Measurements from ENCODE around the gene HNRNPLL.
"Not testable (repeated sequence)": the region's sequence is repeated elsewhere in the genome, so short reads cannot be mapped to it uniquely, and the experiment has no call there.

HNRNPLL gene

DNA sequence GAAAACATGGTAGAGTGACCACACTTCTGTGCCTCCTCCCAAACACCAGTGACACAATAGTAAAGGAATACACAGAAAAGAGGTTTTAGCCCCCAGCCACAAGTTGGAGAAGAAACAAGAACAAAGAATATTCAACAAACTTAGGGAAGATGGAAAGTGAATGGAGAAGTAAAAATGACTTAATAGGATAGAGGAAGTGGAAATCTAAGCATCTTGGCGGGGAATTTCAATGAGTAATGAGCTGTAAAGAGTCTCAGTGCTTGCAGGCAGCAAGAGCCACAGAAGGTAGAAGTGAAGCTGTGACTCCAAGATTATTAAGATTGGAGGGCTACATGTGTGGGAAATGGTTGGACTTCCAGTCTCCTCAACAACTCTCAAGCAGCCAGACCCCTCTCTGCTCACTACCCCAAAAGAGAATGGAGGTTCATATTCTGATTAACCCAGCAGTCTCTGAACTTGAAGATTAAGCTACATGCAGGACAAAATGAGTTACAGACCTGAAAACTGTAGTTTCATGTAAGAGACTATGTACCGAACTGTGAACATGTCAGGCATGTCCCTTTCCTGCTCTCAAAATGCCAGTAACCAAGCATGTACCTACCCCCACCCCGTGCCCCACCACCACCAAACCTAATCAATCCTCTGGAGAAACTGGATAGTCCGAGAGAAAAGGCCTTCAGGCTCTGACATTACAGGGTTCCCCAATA lies 16.9 kb upstream of the HNRNPLL start:
- DNase-seq = no peak

DNA sequence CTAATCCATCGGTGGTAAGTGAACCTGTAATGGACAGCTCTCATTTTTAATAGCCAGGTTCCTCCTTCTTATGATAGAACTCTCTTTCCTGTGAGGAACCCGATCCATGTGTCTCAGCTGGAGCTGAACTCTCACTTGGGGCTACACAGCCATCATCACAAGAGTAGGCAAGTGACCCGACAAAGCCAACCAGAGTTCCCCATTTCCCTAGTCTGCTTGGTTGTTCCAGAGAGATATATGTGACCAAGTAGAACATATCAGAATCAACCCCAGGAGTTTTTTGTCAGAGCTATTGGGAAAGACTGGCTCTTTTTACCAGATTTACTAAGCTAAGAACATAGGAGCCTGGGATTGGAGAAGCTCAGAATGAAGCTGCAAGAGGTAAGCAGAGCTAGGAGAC lies 14.6 kb upstream of the HNRNPLL start:
- DNase-seq = no peak

DNA sequence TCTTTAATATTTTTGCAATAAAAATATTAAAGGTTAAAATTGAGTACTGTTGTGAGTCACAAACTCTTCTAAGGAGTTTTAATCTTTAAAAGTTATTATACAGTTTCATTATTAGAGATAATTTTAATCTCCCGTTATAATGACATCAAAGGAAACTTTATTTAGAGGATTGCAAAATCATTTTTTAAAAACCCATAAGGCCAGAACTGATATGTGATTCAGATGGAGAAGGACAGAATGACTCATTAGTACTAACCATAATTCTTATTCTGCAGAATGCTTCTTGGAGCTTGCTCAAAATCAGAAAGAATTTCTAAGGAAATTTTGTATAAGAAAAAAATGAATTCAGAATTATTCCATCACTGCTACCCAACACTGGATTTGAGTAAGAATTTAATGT lies 12.5 kb upstream of the HNRNPLL start:
- no peak for DNase-seq

DNA sequence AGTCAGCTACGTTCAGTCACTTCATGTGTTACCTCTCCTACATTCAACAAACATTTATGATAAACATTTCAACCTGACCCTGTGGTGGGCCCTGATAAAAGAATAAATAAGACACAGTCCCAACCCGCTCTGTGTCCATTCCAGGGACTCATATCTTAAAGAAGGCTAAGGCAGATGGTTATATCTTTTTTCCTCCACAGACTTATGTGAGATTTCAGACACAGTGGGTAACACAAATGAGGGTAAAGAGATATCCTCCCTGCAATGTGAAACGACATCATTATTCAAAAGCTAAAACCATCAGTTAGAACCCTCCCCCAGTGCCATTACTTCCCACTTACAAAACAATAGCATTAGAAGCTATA lies 11.1 kb upstream of the HNRNPLL start:
- DNase-seq = no peak

DNA sequence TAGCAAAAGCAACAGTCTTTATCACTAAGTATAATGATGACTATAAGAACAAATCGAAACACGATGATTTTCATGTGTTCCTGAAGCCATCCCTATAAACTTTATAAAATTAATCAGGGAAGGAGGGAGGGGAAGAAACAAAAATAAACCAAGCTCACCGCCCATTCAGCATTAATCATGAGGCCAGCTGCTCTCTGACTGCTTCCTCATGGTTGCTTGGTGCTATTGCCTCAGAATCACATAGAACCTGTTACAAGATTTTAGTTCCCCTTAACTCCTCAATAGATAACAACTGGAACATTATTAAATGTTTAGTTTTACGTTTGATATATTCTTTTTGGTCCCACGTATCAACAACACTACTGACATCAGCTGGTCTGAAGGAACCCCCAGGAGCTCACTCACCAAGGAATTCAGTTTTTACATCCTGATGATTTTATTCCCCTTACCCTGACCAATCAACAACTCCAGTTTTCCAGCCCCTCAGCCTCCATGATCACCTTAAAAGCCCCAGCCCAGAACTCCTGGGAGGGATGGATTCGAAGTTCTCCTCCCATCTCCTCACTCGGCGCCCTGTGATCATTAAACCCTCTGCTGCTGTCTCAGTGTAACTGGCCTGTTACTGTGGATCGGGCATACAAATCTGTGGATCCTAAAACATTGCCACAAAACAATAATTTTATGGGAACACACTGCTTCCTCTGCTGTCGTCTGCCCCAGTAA lies 10.6 kb upstream of the HNRNPLL start:
- no peak for DNase-seq

DNA sequence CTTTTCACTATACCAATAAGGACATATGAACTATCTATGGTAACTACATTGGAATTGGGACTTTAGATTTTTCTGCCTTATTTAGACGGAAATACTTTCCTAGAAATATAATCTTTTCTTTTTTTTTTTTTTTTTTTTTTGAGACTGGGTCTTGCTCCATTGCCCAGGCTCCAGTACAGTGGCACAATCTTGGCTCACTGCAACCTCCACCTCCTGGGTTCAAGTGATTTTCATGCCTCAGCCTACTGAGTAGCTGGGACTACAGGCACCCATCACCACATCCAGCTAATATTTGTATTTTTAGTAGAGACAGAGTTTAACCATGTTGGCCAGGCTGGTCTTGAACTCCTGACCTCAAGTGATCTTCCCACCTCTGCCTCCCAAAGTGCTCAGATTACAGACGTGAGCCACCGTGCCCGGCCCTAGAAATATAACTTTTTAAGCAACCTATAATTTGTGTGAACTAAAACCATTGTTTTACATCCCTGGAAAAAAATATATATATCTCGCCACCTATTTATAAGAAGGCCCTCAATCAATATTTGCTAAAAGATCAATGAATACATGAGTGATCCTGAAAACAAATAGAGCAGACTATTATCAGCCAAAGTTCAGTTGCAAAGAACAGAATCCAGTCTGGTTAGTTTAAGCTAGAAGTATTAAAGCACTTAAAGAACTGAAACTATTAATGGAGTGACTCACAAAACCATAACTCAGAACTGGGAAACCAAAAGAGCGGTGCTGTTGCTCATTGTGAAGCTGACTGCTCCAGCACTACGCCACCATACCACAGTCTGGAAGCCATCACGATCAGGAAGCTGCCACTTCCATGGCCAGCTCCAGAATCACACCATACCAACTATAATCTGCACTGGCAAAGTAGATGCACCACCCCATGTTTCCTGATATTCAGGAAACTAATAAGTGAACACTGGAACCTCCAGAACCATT lies 8.4 kb upstream of the HNRNPLL start:
- DNase-seq = no peak

DNA sequence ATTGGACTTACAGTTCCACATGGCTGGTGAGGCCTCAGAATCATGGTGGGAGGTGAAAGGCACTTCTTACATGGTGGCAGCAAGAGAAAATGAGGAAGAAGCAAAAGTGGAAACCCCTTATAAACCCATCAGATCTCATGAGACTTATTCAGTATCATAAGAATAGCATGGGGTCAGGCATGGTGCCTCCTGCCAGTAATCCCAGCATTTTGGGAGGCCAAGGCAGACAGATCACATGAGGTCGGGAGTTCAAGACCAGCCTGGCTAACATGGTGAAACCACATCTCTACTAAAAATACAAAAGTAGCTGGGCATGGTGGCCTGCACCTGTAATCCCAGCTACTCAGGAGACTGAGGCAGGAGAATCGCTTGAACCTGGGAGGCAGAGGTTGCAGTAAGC lies 6.5 kb upstream of the HNRNPLL start:
- DNase-seq = not testable (repeated sequence)

DNA sequence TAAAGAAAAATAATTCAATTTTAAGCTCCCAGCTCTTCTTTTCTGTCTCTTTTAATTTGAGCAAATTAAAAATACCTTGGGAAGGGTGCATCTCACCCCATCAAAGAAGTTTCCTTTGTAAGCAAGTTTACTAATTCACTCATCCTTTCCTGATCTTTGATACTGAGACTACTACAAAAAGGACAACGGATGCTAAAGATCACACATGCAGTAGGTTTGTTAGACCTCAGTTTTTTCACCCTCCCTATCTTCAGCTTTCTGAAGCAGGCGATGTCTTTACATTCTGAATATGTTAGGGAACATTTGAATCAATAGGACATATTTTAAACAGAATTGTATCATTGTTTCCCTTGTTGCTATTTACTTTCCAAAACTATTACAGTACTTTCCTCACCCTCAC lies 6.0 kb upstream of the HNRNPLL start:
- DNase-seq = no peak

DNA sequence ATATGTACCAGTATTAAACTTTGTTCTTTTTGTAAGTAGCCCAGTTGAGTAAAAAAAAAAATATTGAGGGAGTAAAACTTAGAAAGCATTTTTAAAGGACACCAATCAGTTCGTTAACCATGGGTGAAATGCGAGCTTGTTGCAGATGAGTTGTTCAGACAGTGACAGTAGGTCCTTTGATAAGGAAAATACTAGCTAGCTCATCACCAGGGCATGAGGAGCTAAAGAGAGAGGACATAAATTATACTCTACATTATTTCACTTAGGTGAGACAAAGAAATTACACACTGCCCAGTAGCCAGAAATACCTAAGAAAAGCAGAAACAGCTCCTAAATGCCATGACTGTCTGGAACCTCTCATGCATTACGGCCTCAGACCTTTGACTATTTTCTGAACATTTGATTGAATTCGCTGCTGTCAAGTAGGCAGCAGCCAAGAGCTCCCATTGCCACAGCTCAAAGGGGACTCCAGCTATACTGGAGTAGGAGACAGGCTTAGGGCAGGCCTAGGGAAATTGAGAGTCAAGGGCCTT lies 2.6 kb upstream of the HNRNPLL start:
- DNase-seq = no peak

DNA sequence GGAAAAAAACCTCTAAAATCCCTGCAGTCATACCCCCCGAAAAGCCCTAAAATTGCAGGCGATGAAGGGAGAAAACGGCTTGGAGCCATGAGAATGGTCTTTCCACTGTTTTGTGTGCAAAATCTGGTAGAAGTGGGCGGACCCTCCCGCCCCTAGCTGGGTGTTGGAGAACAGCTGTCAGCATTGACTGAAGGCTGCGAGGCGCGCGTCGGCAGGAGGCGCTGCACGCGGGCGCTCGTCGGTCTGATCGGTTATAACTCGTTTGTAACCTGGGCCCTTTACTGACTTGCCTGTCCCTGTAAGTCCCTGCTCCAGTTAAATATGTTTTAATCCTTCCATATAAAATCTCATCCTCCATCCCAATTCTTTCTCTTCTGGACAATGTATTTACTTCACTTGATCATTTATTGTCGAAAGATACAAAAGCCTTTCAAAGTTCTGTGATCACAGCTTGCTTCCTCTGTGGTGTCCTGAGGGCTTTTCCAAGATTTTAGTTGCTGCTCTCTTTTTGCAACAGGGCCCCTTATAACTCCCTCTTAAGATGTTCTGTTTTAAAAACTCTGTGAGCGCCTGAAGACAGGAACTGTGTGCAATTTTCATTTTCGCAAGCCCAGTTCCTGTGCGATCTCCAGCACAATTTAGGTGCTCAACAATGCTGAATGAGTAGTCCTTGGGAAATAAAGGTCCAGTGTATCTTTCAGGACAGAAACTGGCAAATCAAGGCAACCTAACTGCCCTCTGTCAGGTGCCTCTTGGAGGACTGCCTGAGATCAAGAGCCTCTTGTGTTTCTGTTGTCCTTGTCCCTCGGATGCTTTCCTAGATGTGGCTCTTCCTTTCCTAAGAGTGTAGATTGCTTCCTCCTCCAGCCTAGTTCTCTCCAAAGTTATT lies 918 bp upstream of the HNRNPLL start:
- DNase-seq = peak; percentile 82

DNA sequence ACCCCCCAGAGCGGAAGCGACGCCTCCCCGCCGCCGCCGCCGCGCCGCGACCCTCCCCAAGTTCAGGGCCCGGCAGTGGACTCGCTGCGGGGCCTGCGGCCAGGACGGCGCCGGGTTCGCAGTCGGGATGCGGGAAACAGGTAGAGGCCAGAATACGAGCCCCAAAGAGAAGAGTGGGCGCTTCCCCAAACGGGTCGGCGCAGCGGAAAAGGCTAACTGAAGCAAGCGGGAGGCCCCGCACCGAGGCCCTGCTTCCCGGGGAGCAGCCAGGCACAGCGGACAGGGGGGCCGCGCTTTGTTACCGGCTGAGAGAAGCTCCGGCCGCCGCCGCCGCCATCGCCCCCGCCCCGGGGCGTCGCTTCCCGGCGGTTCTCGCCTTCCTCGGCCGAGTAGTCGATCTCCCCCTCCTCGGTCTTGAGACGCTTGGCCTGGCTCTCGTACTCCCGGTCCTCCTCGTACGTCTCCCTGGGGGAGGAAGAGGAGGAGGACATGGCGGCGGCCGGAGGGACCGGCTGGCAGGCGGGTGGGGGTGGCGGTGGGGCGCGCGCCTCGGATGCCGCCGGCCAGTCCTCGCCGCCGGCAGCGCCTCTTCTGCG lies 494 bp downstream of the HNRNPLL start:
- DNase-seq = peak; percentile 61

DNA sequence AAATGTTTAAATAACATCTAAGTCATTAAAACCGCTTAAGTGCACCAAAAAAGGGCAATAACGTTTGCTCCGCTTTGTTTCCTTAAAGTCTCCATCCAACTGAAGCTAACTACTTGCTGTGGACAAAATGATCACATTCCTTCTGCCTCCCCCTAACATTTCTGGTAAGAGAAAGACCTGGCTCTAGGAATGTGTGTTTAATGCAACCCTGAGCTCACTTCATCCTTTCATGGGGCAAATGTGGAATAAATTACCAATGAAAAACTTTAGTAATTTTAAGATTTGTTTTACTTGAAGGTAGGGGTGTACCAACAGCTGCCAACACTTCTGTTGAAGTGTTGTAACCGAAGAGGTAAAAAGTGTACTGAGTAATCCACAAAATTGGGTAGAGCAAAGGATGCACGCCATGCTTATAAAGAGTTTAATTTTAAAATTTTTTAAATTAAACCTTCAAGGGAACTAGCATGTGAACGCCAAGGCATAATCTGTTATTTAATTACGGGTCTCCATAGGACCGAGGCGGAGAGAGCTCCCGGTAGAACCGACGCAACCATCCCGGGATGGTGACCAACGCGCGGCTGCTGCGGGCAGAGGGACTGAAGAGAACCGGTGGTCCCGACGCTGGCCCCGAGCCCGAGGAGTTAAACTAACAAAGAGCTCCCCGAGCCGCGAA lies 1.1 kb downstream of the HNRNPLL start:
- peak; percentile 36 for DNase-seq

DNA sequence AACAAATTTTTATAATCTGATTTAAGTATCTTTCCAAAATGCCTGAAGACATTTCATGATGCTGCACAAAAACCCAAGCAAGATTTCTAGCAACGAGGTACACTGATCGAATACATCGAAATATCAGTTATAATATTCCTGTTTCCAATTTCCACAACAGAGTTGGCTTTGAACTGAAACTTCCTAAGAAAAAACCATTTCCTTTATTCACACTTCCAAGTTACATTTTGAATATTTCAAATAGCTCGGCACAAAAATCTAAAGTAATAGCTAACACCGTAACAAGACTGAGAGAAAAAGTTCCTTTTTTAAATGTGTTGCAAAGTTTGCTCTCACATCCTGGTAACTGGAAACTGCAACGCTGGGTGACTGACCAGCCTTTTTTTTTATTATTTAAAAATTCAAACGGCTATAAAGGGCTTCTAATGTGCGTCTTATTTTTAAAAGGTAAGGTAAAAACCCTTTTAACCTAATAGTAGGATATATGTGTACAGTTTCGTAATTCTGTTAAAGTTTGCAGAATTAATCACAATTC lies 1.7 kb downstream of the HNRNPLL start:
- no peak for DNase-seq

DNA sequence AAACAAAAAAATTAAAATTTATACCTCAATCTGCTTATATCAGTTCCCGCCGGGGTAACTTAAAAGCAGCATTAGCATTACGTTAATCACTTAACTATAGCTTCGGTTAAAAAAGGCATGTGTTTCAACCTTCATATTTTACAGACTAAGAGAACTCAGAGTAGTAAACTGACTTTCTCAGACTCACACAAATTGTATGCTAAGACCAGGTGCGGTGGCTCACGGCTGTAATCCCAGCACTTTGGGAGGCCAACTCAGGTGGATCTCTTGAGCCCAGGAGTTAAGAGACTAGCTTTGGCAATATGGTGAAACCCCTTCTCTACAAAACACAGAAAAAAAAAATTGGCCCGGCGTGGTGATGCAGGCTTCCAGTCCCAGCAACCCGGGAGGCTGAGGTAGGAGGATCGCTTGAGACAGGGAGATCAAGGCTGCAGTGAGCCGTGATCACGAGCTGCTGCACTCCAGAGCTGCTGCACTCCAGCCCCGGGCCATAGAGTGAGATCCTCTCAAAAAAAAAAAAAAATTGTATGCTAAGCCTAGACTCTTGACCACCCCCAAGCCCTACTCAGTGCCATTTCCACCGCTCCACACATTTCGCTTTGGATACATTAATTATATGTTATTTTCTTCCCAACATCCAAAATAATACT lies 2.4 kb downstream of the HNRNPLL start:
- DNase-seq = peak; percentile 53

DNA sequence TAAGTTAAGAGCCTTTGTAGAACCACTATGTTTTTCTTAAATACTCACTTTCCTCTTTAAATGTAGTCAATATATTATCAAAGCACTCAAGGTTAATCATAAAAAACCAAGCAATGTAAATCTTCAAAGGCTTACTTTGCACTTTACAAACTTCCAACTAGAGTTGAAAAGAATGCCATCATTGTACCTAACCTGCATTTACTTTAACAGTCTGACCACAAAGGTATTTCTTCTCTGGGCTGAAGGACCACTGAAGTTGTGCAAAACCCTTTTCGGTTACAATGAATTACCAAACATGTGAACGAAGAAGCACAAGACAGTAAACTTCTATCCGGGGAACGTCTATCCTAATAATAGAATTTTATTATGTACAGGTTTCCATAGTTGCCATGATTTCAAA lies 3.0 kb downstream of the HNRNPLL start:
- DNase-seq = no peak

DNA sequence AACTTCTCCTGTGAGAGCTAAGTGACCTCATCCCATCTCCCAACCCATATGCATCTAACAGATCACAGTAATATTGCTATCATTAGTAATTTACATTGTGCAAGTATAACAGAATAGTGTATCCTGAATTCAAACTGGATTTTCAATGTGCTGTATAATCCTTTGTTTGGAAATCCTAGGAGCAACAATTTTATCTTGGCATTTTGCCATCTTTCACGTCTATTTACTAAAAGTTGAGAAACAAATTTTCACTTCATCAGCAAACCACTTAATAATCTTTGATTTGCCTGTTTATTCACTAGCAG lies 3.8 kb downstream of the HNRNPLL start:
- DNase-seq = peak; percentile 6

DNA sequence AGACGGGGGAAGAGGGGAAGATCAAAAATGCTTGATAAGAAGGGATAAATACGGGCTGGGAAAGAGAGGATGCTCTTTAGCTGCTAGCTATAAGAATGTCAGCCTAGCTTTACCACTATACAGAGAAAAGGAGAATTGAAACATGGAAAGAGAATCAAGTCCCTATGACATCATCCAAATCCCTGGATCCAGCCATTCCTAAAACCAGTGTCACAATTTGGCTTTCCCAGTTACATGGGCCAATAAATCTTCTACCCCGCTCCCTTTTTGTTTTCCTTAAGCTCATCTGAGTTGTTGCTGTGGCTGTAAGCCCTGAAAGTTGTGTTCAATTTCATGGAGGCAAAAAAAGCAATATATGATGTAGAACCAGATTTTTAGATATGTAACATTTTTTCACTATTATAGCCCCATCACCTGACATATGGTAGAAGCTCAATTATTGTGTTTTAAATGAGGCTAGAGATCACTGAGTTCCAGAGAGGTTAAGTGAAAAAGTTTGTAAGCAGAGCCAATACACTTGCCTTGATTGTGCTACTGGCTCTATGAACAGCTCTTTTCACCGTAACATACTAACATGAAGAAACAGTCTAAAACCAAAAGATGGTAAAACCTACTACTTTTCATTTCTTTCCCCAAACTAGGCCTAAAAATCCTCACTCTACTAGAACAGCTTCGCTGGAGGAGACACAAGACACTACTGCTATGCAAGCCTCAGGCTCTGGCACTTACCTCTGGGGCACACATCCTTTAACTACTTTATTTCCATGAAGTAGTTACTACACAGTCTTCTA lies 4.3 kb downstream of the HNRNPLL start:
- no peak for DNase-seq

DNA sequence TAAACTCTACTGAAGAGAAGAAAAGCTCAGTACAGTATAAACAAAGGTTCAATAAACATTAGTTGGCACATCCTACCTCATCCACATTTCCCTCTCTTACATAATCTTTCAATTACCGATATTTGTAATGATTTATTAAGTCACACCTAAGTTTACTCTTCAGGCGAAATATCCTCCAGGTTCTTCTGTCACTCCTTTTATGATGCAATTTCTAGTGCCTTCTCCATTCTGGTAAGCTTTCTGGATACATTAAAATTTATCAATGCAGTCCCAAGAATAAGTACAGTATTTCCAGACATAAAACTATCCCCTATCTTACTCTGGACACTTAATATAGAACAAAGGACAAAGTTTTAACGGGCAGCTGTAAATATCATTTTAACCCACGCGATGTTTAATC lies 5.6 kb downstream of the HNRNPLL start:
- DNase-seq = no peak

DNA sequence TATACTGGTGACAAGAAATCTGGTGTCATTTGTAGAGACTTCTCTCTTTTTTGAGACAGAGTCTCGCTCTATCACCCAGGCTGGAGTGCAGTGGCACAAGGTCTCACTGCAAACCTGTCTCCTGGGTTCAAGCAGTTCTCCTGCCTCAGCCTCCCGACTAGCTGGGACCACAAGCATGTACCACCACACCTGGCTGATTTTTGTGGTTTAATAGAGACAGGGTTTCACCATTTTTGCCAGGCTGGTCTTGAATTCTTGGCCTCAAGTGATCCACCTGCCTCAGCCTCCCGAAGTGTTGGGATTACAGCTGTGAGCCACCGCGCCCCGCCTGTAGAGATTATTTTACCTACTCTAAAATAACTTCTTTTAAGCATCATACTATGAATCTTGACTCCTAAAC lies 6.5 kb downstream of the HNRNPLL start:
- DNase-seq = no peak

DNA sequence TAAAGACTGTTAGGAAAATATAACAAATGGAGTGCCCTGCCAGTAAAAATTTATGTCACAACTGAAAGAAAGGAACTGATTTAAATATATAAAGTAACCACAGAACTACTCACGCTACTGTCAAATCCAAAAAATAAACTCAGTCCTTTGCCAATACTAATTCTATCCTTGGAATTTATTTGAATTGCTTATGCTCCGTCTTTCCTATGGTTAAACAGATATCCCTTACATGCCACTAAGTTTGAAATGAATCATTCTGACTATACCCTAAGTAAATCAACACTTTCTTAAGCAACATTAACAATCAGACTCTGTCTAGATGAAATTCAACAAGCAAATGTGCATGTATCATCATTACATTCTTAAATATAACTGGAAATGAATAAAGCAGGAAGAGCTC lies 9.8 kb downstream of the HNRNPLL start:
- DNase-seq = no peak

All from NCI-H69 (cell line).